ENCODE results near the gene FLNB.

FLNB gene

DNA sequence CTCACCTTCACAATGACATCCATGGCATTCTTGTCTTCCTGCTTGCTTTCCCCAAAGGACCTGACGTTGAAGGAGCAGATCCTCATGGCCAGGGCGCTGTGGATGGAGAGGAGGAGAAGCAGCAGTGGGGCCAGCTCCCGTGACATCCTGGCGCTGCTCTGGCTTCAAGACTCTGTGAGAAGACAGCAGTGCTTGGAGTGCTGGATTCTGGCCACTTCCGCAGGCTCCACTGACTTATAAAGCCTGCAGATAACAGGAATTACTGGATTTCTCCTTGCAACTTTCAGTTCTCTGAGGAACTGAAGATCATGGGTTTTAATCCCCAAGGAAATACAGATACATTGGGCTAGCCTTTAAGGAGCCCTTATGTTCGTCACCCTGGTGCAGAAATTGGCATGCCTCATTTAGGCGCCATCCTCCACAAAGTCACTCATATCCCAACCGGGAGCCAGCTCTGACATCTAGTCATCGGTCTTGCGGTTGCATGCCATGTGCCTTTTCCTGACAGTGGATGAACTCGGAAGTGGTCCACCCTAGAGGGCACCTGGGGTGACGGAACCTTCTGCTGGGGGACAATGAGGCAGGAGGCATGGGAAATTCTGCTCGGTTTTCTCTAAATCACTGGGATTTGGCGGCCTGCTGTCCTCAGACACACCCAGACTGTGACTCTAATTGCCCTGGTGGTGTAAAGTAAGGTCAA is 202.7 kb downstream of the FLNB start, which contains the start of gene DNASE1L3:
TSS of gene DNASE1L3 (minus strand) at position 212 of the 700 bp plus-strand sequence. CDS start at position 146, 66 bp downstream.
- peaks cover 19% of the 10 kb centered on the region for H3K4me1 ChIP-seq (ENCODE audit: low read length)
- H3F3A ChIP-seq (ENCODE audit: insufficient read depth, low read length), result peaks cover 13% of the 10 kb centered on the region
- no peak within 1 kb of the TSS for H3K4me3 ChIP-seq (ENCODE audit: low read length)
- H3K4me2 ChIP-seq (ENCODE audit: low read depth, low read length), result no peak within 1 kb of the TSS
- DNase-seq, result no peak
- H3K9me2 ChIP-seq (replicated peaks; ENCODE audit: insufficient read depth, low read length), result no peaks in the 10 kb centered on the region
- no peaks in the 10 kb centered on the region for H3K79me2 ChIP-seq (ENCODE audit: low read length)
- H4K20me1 ChIP-seq (ENCODE audit: insufficient read depth, low read length), result no peaks in the 10 kb centered on the region
- TF ChIP-seq EZH2phosphoT487 (IDR thresholded peaks at IDR 0.05; ENCODE audit: low read length) (no peak), EZH2 (optimal IDR thresholded peaks at IDR 0.05; ENCODE audit: low read depth, low read length) (no peak)
- TF ChIP-seq, protein P1, sequence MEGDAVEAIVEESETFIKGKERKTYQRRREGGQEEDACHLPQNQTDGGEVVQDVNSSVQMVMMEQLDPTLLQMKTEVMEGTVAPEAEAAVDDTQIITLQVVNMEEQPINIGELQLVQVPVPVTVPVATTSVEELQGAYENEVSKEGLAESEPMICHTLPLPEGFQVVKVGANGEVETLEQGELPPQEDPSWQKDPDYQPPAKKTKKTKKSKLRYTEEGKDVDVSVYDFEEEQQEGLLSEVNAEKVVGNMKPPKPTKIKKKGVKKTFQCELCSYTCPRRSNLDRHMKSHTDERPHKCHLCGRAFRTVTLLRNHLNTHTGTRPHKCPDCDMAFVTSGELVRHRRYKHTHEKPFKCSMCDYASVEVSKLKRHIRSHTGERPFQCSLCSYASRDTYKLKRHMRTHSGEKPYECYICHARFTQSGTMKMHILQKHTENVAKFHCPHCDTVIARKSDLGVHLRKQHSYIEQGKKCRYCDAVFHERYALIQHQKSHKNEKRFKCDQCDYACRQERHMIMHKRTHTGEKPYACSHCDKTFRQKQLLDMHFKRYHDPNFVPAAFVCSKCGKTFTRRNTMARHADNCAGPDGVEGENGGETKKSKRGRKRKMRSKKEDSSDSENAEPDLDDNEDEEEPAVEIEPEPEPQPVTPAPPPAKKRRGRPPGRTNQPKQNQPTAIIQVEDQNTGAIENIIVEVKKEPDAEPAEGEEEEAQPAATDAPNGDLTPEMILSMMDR (IDR thresholded peaks at IDR 0.05; ENCODE audit: low read length), result no peak
- no peak within 1 kb of the TSS for H3K27ac ChIP-seq (ENCODE audit: low read length)
- no peak within 1 kb of the TSS for H3K9ac ChIP-seq (ENCODE audit: low read length)
- no peaks in the 10 kb centered on the region for H3K36me3 ChIP-seq (replicated peaks; ENCODE audit: insufficient read depth, low read length)
- H3K9me3 ChIP-seq (replicated peaks; ENCODE audit: insufficient read depth, low read length), result no peaks in the 10 kb centered on the region
- H2AFZ ChIP-seq (ENCODE audit: low read length), result no peak within 1 kb of the TSS
- no peaks in the 10 kb centered on the region for H3K27me3 ChIP-seq (replicated peaks; ENCODE audit: insufficient read depth, low read length)

DNA sequence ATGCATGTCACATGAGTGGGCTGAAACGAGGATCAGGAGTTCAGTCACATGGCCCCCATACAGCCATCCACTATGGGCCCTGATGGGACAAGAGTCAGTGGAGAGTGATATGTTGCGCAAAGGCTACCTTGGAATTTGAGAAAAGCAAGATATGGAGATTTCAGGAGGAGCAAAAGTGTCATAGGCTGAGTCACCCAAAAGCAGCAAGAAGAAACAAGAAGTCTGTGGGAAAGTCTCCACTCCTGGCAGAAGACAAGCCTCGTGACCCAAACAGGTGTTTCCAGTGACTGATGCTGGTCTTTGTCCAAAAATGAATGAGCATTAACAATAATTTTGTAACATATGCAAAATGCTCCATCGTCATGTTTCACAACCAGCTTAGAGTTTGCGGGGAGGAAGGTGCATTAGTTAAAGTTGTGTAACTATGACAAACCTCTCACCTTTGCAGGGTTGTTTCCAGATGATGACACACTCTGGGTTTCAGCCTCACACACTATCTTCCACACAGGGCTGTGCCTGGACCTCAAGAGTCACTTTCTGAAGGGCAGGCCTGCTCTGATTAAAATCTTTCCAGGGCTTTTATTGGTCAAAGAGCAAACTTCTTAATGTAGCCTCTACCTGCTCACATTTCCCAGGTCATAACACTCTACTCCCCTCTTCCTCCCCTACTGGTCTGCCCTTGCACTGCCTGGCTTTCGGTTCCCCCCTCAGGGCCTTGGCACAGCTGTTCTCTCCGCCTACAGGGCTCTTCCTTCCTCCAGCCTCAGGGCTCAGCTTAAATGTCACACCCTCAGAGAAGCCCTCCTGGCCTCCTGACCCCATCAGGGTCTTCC is 206.5 kb downstream of the FLNB start:
- Histone ChIP-seq H3K36me3 (replicated peaks; ENCODE audit: insufficient read depth, low read length) (no peaks in the 10 kb centered on the region), H3K4me3 (ENCODE audit: low read length) (peak overlapping the region; percentile 17; the same call in 1 of the 2 replicates), H3K9me2 (replicated peaks; ENCODE audit: insufficient read depth, low read length) (no peaks in the 10 kb centered on the region), H3K27me3 (replicated peaks; ENCODE audit: insufficient read depth, low read length) (no peaks in the 10 kb centered on the region), H3K4me2 (ENCODE audit: low read depth, low read length) (peak overlapping the region; percentile 58), H3K27ac (ENCODE audit: low read length) (peak overlapping the region; percentile 62), H3K9me3 (replicated peaks; ENCODE audit: insufficient read depth, low read length) (no peaks in the 10 kb centered on the region), H3F3A (ENCODE audit: insufficient read depth, low read length) (peaks cover 13% of the 10 kb centered on the region), H2AFZ (ENCODE audit: low read length) (peak overlapping the region; percentile 40), H3K9ac (ENCODE audit: low read length) (peak overlapping the region; percentile 22; the same call in 1 of the 2 replicates), H4K20me1 (ENCODE audit: insufficient read depth, low read length) (no peaks in the 10 kb centered on the region), H3K4me1 (ENCODE audit: low read length) (peaks cover 27% of the 10 kb centered on the region), H3K79me2 (ENCODE audit: low read length) (no peaks in the 10 kb centered on the region)
- DNase-seq, result peak; percentile 66
- no peak for TF ChIP-seq EZH2 (optimal IDR thresholded peaks at IDR 0.05; ENCODE audit: low read depth, low read length)
- TF ChIP-seq, protein P1 (IDR thresholded peaks at IDR 0.05; ENCODE audit: low read length), result peak; percentile 48

DNA sequence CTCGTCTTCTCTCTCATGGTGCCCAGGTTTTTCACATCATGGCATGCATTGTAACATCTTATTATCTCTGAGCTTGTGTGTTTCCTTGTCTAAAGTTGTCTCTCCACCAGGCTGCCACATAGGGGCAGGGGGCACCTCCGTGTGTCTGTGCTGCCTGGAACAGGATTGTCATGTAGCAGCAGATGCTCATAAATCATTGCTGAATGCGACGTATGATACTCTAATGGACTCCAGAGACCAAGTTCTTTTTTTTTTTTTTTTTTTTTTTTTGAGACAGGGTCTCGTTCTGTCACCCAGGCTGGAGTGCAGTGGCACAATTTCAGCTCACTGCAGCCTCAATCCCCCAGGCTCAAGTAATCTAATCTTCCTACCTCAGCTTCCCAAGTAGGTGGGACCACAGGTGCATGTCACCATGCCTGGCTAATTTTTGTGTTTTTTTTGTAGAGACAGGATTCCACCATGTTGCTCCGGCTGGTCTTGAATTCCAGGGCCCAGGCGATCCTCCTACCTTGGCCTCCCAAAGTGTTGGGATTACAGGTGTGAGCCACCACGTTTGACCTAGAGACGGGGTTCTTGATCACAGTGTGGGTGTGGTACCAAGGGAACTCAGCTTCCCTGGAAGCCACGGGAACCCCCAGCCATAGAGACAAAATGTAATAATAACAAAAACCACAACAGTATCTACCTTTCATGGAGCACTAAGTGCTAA is 207.2 kb downstream of the FLNB start:
- Histone ChIP-seq H3K27me3 (replicated peaks; ENCODE audit: insufficient read depth, low read length) (no peaks in the 10 kb centered on the region), H3K4me3 (ENCODE audit: low read length) (peak overlapping the region; percentile 17; the same call in 1 of the 2 replicates), H3K4me2 (ENCODE audit: low read depth, low read length) (peak overlapping the region; percentile 58; the same call in 1 of the 2 replicates), H3K4me1 (ENCODE audit: low read length) (peaks cover 27% of the 10 kb centered on the region), H3K9ac (ENCODE audit: low read length) (0 out of 2 replicates have a peak overlapping the region, but pooled peaks have one; percentile 22), H3K9me3 (replicated peaks; ENCODE audit: insufficient read depth, low read length) (no peaks in the 10 kb centered on the region), H3K9me2 (replicated peaks; ENCODE audit: insufficient read depth, low read length) (no peaks in the 10 kb centered on the region), H2AFZ (ENCODE audit: low read length) (peak overlapping the region; percentile 40; the same call in 1 of the 2 replicates), H4K20me1 (ENCODE audit: insufficient read depth, low read length) (no peaks in the 10 kb centered on the region), H3F3A (ENCODE audit: insufficient read depth, low read length) (peaks cover 13% of the 10 kb centered on the region), H3K27ac (ENCODE audit: low read length) (peak overlapping the region; percentile 62; the same call in 1 of the 2 replicates), H3K36me3 (replicated peaks; ENCODE audit: insufficient read depth, low read length) (no peaks in the 10 kb centered on the region), H3K79me2 (ENCODE audit: low read length) (no peaks in the 10 kb centered on the region)
- TF ChIP-seq EZH2 (optimal IDR thresholded peaks at IDR 0.05; ENCODE audit: low read depth, low read length) (no peak), EZH2phosphoT487 (IDR thresholded peaks at IDR 0.05; ENCODE audit: low read length) (no peak)
- TF ChIP-seq, protein P1 (IDR thresholded peaks at IDR 0.05; ENCODE audit: low read length), result no peak
- no peak for DNase-seq
